ENCODE measurements around the gene PROM1.

The PROM1 gene

DNA sequence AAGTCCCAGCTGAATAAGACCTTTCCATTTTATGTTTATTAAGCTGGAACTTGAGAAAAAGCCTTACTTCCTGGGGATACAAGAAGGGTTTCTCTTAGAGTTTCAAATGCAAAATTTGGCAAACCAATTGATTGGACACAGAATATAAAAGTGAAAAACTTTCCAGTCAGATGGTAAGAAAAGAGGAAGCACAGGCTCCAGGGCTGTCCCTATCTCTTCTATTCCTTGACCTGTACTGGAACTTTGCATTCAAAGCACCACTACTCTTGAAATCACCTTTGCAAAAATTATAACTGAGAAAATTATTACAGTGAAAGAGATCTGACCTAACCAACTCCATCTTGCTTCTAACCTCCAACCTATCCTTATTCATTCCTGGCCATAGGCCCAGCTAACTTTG, 11.7 kb downstream of the PROM1 start:
- no peak for DNase-seq (ENCODE audit: low read depth in 1 of 2, low spot score in 1 of 2)
- in situ Hi-C loops (cut with HindIII; ENCODE audit: low pct_unique_long_range_greater_than_20kb, low sequenced_read_pairs): no loop called here
- TF ChIP-seq JUND (IDR thresholded peaks at IDR 0.05; ENCODE audit: low read depth): no peak

DNA sequence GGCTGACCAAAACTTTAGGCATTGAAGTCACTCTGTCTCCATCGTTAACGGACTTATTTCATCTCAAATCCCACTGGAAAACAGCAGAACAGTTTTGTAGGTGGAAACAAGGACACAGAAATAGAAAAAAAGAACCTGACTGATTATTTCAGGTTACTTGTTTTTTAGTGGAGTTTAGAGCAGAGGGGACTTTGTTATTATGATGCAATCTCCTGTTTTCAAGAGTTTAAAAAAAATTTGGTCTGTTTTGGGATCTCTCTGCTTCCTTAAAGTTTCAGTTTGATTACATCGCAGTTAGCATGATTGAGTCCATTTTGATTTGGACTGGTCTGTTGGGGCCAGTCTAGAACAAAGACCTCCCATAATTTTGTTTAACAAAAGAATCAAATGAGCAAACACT, 13.6 kb downstream of the PROM1 start:
- in situ Hi-C loops (cut with HindIII; ENCODE audit: low pct_unique_long_range_greater_than_20kb, low sequenced_read_pairs): no loop called here
- DNase-seq (ENCODE audit: low read depth in 1 of 2, low spot score in 1 of 2): no peak
- TF ChIP-seq JUND (IDR thresholded peaks at IDR 0.05; ENCODE audit: low read depth): no peak

DNA sequence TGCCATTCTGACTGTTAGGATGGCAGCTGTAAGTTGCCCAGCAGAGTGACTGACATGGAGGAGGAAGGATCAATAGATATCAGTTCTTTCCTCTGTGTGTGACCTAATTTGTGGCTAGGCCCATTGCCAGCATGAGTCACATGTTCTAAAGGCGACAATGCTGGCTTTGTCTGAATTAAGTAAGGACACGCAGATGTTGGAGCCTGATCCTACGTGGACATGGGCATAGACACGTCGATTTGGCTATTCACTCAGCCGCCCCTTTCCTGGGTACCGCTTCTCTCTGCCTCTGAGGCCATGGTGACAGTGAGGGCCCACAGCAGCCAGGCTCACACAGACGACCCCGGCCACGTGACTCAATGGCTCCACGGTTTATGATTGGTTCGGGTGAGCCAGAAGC, 16.3 kb downstream of the PROM1 start:
- no peak for TF ChIP-seq JUND (IDR thresholded peaks at IDR 0.05; ENCODE audit: low read depth)
- no peak for DNase-seq (ENCODE audit: low read depth in 1 of 2, low spot score in 1 of 2)
- in situ Hi-C loops (cut with HindIII; ENCODE audit: low pct_unique_long_range_greater_than_20kb, low sequenced_read_pairs): no loop called here

DNA sequence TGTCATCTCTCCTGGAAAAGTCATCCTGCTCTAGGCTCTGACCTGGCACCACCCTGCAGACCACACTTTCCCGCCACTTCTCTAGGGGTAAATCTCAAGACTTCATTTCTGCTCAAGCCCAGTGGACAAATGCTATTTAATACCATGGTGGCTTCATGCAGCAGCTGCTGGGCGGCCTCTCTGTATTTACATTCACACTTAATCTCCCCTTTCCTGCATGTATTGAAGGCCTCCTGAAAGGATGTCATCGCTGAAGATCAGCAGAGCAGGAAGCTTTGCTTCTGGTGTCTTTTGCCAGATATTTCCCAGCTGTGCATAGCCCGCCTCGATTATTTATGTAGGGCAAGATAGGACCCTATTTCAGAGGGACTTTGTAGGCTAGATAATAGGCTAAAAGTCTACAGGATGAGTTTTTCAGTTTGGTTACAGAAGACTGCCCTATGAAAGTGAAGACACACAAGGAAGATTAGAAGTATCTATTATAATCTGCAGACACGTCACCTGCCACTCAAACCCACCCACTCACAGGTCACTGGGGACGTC, 17.2 kb downstream of the PROM1 start:
- in situ Hi-C loops (cut with HindIII; ENCODE audit: low pct_unique_long_range_greater_than_20kb, low sequenced_read_pairs): no loop called here
- no peak for DNase-seq (ENCODE audit: low read depth in 1 of 2, low spot score in 1 of 2)
- no peak for TF ChIP-seq JUND (IDR thresholded peaks at IDR 0.05; ENCODE audit: low read depth)

DNA sequence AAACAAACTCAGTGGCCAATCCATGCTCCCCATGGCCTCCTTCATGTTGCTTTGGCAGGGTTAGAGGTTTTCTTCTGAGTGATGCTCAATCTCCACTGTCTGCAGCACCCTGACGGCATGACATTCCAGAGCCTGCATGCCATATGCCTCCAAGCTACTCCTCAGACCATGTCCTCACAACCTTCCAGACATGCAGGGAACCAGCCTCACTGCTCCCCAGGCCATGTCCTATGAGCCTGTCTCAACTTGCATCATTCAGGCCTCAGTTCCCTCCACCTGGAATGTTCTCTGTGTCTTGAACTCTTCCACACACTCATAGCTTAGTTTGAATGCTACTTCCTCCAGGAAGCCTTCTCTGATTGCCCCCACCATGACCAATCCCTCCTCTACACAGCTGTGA, 18.8 kb downstream of the PROM1 start:
- in situ Hi-C loops (cut with HindIII; ENCODE audit: low pct_unique_long_range_greater_than_20kb, low sequenced_read_pairs): no loop called here
- TF ChIP-seq JUND (IDR thresholded peaks at IDR 0.05; ENCODE audit: low read depth): no peak

DNA sequence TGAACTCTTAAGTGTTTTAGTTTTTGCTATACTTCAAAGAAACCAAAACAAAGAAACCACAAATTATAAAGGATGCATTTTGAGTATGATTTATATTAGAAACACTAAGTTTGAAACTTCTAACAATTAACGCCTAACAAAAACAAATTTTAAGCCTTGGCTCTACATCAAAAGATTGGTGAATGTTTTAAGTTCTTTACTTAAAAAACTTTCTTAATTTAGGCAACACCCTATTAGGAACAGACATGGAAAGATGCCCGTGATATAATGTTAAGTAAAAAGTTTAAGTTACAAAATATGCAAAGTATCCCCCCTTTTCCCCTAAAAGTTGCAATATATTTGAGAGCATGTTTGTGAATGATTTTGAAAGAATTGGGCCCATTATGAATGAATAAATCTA, 21.2 kb downstream of the PROM1 start:
- no peak for TF ChIP-seq JUND (IDR thresholded peaks at IDR 0.05; ENCODE audit: low read depth)
- in situ Hi-C loops (cut with HindIII; ENCODE audit: low pct_unique_long_range_greater_than_20kb, low sequenced_read_pairs): no loop called here
- no peak for DNase-seq (ENCODE audit: low read depth in 1 of 2, low spot score in 1 of 2)

More for the DNA sequence above, 18.8 kb downstream of the PROM1 start:
- no peak for DNase-seq (ENCODE audit: low read depth in 1 of 2, low spot score in 1 of 2)

DNA sequence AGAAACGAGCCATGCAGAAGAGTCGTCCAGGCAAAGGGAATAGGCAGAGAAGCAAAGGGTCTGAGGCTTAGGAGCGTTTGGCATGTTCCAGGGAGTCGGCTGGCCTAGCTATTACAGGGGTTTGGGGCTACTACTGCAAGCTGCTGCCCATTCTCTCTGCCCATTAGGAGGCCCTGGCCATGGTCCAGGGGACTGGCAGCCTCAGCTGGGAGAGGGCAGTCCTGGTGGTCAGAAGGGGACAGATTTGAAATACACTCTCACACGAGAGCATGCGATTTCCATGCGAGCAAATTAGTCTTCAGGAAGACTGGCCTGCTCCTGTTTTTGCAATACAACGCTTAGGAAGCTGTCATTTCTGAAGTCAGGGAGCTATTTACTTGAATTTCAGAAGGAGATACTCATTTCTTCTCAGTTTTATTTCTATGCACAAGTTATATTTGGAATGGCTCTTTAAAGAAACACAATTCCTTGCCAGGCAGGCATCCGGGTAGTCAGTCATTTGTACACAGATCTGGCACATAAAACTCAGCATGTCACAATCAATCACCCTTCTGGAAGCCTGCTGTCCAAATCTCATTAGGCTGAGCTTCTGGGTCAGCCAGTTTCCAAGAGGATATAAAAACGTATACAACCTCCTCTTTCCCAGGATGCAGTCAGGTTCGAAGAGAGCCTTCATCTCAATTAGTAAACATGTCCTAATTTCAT, 27.0 kb downstream of the PROM1 start:
- no peak for TF ChIP-seq JUND (IDR thresholded peaks at IDR 0.05; ENCODE audit: low read depth)
- peak in 1 of 2 experiments; percentile 32 for DNase-seq (ENCODE audit: low read depth in 1 of 2, low spot score in 1 of 2)
- in situ Hi-C loops (cut with HindIII; ENCODE audit: low pct_unique_long_range_greater_than_20kb, low sequenced_read_pairs): no loop called here

DNA sequence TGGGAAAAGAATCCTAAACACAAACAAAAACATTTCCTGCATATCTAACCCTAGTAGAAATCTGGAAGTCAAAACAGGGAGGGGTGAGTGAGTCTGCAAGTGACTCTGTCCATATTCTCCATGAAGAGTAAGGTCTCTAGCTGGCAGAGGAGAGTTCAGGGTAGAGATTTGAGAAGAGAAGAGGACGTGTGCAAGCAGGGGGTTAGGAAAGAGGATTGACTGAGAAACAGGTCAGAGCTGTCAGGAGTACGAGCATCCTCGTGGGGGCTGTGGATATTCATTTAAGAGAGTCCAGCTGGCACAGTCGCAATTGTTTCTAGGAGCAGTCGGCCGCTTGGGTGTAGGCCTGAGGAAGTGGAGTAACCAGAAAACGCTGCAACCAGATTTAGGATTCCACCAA, 27.9 kb downstream of the PROM1 start:
- no peak for DNase-seq (ENCODE audit: low read depth in 1 of 2, low spot score in 1 of 2)
- in situ Hi-C loops (cut with HindIII; ENCODE audit: low pct_unique_long_range_greater_than_20kb, low sequenced_read_pairs): no loop called here
- TF ChIP-seq JUND (IDR thresholded peaks at IDR 0.05; ENCODE audit: low read depth): no peak

DNA sequence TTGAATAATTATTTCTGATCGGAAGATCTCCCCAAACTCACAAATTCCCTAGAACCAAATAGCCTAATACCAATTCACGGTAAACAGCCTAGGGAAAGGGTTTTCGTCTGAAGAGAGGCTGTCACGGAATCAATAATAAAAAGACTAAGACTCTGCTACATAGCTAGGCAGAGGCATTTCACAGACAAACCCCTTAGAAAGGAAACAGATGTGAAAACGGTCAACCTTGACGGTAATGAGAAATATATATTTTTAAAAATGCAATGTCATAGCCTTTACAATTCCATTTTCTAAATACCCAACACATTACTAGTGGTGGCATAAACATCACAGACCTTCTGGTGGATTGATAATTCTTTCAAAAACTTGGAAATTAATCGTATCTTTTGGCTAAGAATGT, 28.4 kb downstream of the PROM1 start:
- DNase-seq (ENCODE audit: low read depth in 1 of 2, low spot score in 1 of 2): no peak
- in situ Hi-C loops (cut with HindIII; ENCODE audit: low pct_unique_long_range_greater_than_20kb, low sequenced_read_pairs): no loop called here
- TF ChIP-seq JUND (IDR thresholded peaks at IDR 0.05; ENCODE audit: low read depth): no peak

DNA sequence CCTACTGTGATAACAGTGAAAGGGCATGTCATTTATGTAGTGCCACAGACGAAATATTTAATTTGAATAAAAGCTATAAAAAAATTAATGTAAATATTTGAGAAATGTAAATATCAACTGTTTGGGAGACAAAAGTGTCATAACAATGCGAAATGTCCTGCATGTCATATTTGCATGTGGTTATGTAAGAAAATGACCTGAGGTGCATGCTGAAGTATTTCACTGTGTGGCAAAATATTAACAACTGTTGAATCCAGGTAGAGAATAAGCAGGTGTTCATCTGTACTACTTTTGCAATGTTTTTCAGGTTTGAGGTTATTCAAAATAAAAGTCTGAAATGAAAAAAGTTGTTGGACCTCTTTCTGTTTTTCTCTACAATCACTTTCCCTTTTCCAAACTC, 30.9 kb downstream of the PROM1 start:
- in situ Hi-C loops (cut with HindIII; ENCODE audit: low pct_unique_long_range_greater_than_20kb, low sequenced_read_pairs): no loop called here
- DNase-seq (ENCODE audit: low read depth in 1 of 2, low spot score in 1 of 2): peak in 1 of 2 experiments; percentile 64
- TF ChIP-seq JUND (IDR thresholded peaks at IDR 0.05; ENCODE audit: low read depth): no peak

DNA sequence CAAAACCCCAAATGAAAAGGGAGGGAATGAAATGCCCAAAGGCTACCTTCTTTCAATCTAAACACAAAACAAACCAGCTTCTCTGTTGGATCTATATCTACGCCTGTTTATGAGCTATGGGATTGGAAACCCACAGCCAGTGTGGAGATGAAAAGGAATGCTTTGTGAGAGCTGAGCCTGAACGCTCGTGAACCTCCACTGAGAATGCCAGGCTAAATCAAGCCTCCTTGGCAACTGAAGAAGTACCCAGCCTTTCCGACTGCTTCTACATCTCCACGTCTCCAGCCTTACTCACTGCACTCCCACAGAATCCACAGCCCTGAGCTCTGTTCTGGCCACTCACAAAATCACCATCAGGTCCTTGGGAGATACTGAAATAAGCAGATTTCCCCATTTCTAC, 31.8 kb downstream of the PROM1 start:
- DNase-seq (ENCODE audit: low read depth in 1 of 2, low spot score in 1 of 2): peak in 1 of 2 experiments; percentile 63
- in situ Hi-C loops (cut with HindIII; ENCODE audit: low pct_unique_long_range_greater_than_20kb, low sequenced_read_pairs): no loop called here
- TF ChIP-seq JUND (IDR thresholded peaks at IDR 0.05; ENCODE audit: low read depth): no peak

DNA sequence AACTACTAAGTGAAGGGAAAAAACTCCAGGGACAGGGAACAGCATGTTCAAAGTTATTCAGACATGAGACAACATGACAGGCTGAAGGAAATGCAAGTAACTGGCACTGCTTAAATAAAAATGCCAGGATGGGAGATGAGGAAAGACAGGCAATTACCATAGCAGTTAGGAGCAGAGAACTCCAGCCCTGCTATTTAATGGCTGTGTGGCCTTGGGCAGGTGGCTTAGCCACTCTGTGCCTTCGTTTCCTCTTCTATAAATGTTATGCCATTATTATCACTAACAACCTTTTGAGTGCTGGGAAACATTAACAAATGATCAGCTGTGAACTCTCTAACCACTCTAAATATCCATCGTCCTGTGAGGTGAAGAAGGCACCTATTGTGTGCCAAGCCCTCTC, 32.7 kb downstream of the PROM1 start:
- TF ChIP-seq JUND (IDR thresholded peaks at IDR 0.05; ENCODE audit: low read depth): no peak
- no peak for DNase-seq (ENCODE audit: low read depth in 1 of 2, low spot score in 1 of 2)
- in situ Hi-C loops (cut with HindIII; ENCODE audit: low pct_unique_long_range_greater_than_20kb, low sequenced_read_pairs): no loop called here

DNA sequence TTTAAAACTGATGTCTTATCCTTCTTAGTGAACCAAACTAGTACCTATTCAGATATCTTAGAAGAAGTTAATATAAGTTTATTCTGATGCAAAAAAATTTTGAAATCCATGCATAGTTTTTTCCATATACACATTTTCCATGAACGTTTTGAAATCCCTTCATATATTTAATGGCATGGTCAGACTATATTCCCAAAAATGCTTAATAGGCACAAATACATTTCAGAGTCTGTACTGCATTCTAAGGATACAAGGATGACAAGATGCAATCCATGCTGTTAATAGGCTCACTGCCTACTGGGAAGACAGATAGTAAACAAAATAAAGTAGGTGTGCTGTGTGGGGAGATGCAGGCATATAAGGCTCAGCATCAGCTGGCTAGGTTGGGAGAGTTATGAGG, 33.2 kb downstream of the PROM1 start:
- DNase-seq (ENCODE audit: low read depth in 1 of 2, low spot score in 1 of 2): no peak
- no peak for TF ChIP-seq JUND (IDR thresholded peaks at IDR 0.05; ENCODE audit: low read depth)
- in situ Hi-C loops (cut with HindIII; ENCODE audit: low pct_unique_long_range_greater_than_20kb, low sequenced_read_pairs): no loop called here
